Suprapubic skin (tissue), 4 donors: Measurements from ENCODE around the gene EPB41L4B.

Experiments
- CTCF ChIP-seq, 2 donors: fragments of 200-600 bp in 1 of 2; fragments of 450-650 bp in 1 of 2; sonication (generic) in 1 of 2; IDR thresholded peaks; one replicate each; pipeline ENCODE4 v1.5.1; 2016 to 2019; ENCODE audit warnings: antibody characterized with exemption in 2 of 2, mild to moderate bottlenecking in 1 of 2, moderate library complexity in 1 of 2
- EP300 ChIP-seq: sonication (generic); formaldehyde crosslinking; IDR thresholded peaks from one replicate; pipeline ENCODE4 v1.6.1; 2017; ENCODE audit warnings: antibody characterized with exemption
- POLR2AphosphoS5 ChIP-seq, 3 donors: sonication (generic); formaldehyde crosslinking; IDR thresholded peaks; one replicate each; pipeline ENCODE4 v1.6.1; 2017; ENCODE audit warnings: antibody characterized with exemption in 3 of 3

- TF ChIP-seq CTCF (IDR thresholded peaks at IDR 0.05) (peak; percentile 73 to 94), POLR2AphosphoS5 (IDR thresholded peaks at IDR 0.05) (no peak), EP300 (no peak)
Observed at GRCh38 chr9:109244179-109245132, 76.4 kb downstream of the EPB41L4B start.
